Upper lobe of right lung (tissue), 1 donor: ENCODE data around the gene FYN. TPM values are rescaled to one million over a fixed set of nuclear protein-coding genes. Genes with fewer than 3 reads are reported as not detected.
A peak's percentile ranks its signal among the peaks of the same experiment; 100 is the strongest.

Experiments used
- ATAC-seq: fragments of 200-7000 bp; cut with Tn5 transposase; one replicate; pipeline ENCODE4 v1.9.1; 2020; ENCODE audit warnings: mild to moderate bottlenecking, moderate library complexity
- DNase-seq: peaks from one replicate; pipeline ENCODE4 v3.0.0-alpha.2; 2020
- H3K27ac ChIP-seq: fragments of 200-600 bp; one replicate; pipeline ENCODE4 v1.8.0; 2022
- H3K27me3 ChIP-seq: fragments of 200-600 bp; one replicate; pipeline ENCODE4 v1.8.0; 2022; ENCODE audit warnings: mild to moderate bottlenecking
- H3K36me3 ChIP-seq: fragments of 200-600 bp; one replicate; pipeline ENCODE4 v1.8.0; 2022
- H3K4me1 ChIP-seq: fragments of 200-600 bp; one replicate; pipeline ENCODE4 v1.8.0; 2022
- H3K4me3 ChIP-seq: fragments of 200-600 bp; one replicate; pipeline ENCODE4 v1.8.0; 2022; ENCODE audit warnings: mild to moderate bottlenecking
- H3K9me3 ChIP-seq: fragments of 200-600 bp; one replicate; pipeline ENCODE4 v1.8.0; 2022
- CTCF ChIP-seq: fragments of 200-600 bp; IDR thresholded peaks from one replicate; pipeline ENCODE4 v1.8.0; 2022; ENCODE audit warnings: antibody characterized with exemption
- intact Hi-C: fragments of 100-400 bp; cut with DNase I; formaldehyde crosslinking; loops from one replicate; pipeline ENCODE4 v1.11.0; 2022
- total RNA-seq: library from RNA; stranded (reverse); fragmentation: NEBNext Ultra II Directional; extraction: Animal tissue kit (Norgen Biotek cat#: 25700); gene quantifications from one replicate; pipeline ENCODE4 v1.2.1, GENCODE V29; 2021
- donor health status: DM: no; HTN: yes; CAD: no; lungs with severe emphysema.

FYN gene
- total RNA-seq, 1 donor from 2014 or later = 115 TPM

- no peak overlapping the region for H3K4me3 ChIP-seq
- H3K27ac ChIP-seq = no peak overlapping the region
- TF ChIP-seq CTCF = no peak
- DNase-seq (no peak), ATAC-seq (peak; percentile 58)
- H3K36me3 ChIP-seq = peaks cover 8% of the 10 kb centered on the region
- no peaks in the 10 kb centered on the region for H3K27me3 ChIP-seq
- peaks cover 30% of the 10 kb centered on the region for H3K4me1 ChIP-seq
- intact Hi-C loops = no loop called here
- no peaks in the 10 kb centered on the region for H3K9me3 ChIP-seq
These were observed 211.7 kb downstream of the FYN start for GRCh38 chr6:111661541-111662061.

GRCh38 chr6:111660531-111660930 is 212.7 kb downstream of the FYN start:
- Histone ChIP-seq H3K9me3 (no peaks in the 10 kb centered on the region), H3K36me3 (peaks cover 8% of the 10 kb centered on the region), H3K4me1 (peaks cover 30% of the 10 kb centered on the region), H3K4me3 (no peak overlapping the region), H3K27ac (no peak overlapping the region), H3K27me3 (no peaks in the 10 kb centered on the region)
- ATAC-seq = no peak
- no peak for DNase-seq
- no peak for TF ChIP-seq CTCF
- intact Hi-C loops = no loop called here

- DNase-seq (no peak), ATAC-seq (no peak)
- intact Hi-C loops = loop anchor here (10.0 kb wide), 1 partner anchor 294 kb away; no protein-coding TSS in a partner anchor
- no peaks in the 10 kb centered on the region for H3K27me3 ChIP-seq
- peaks cover 8% of the 10 kb centered on the region for H3K36me3 ChIP-seq
- no peaks in the 10 kb centered on the region for H3K9me3 ChIP-seq
- no peak for TF ChIP-seq CTCF
- H3K4me1 ChIP-seq = peaks cover 19% of the 10 kb centered on the region
- no peak overlapping the region for H3K4me3 ChIP-seq
- H3K27ac ChIP-seq = no peak overlapping the region
These were observed 214.6 kb downstream of the FYN start for GRCh38 chr6:111658462-111659154.

GRCh38 chr6:111657146-111657545 is 216.1 kb downstream of the FYN start:
- DNase-seq (no peak), ATAC-seq (peak; percentile 33)
- no peaks in the 10 kb centered on the region for H3K27me3 ChIP-seq
- H3K9me3 ChIP-seq = no peaks in the 10 kb centered on the region
- intact Hi-C loops = loop anchor here (10.0 kb wide), 1 partner anchor 292 kb away; no protein-coding TSS in a partner anchor
- no peak for TF ChIP-seq CTCF
- peaks cover 7% of the 10 kb centered on the region for H3K4me1 ChIP-seq
- H3K36me3 ChIP-seq = peaks cover 8% of the 10 kb centered on the region
- no peak overlapping the region for H3K4me3 ChIP-seq
- peak overlapping the region; percentile 36 for H3K27ac ChIP-seq

- intact Hi-C loops = loop anchor here (10.0 kb wide), 1 partner anchor 289 kb away; no protein-coding TSS in a partner anchor
- Histone ChIP-seq H3K4me1 (peaks cover 2% of the 10 kb centered on the region), H3K27ac (no peak overlapping the region), H3K36me3 (no peaks in the 10 kb centered on the region), H3K27me3 (no peaks in the 10 kb centered on the region), H3K9me3 (no peaks in the 10 kb centered on the region), H3K4me3 (no peak overlapping the region)
- no peak for TF ChIP-seq CTCF
- ATAC-seq (no peak), DNase-seq (no peak)
These were observed 219.3 kb downstream of the FYN start for GRCh38 chr6:111653979-111654378.
